HEK293 (cell line): ENCODE results near the gene ZIC5.

Experiments
- BCL11A ChIP-seq: fragments of 450-650 bp; formaldehyde crosslinking; IDR thresholded peaks from 2 replicates; pipeline ENCODE4 v1.5.1; 2016; ENCODE audit warnings: low read depth, missing biosample characterization, missing genetic modification characterization
- HOXC10 ChIP-seq: sonication (generic); formaldehyde crosslinking; IDR thresholded peaks from 2 replicates; pipeline ENCODE4 v1.8.1; 2023; ENCODE audit warnings: mild to moderate bottlenecking, missing genetic modification reagents
- MEIS1 ChIP-seq: sonication (generic); formaldehyde crosslinking; IDR thresholded peaks from 2 replicates; pipeline ENCODE4 v1.8.1; 2022; ENCODE audit warnings: missing genetic modification reagents, mild to moderate bottlenecking, borderline replicate concordance
- ZBTB1 ChIP-seq: fragments of 450-650 bp; formaldehyde crosslinking; IDR thresholded peaks from 2 replicates; pipeline ENCODE4 v1.5.1; 2016; ENCODE audit warnings: missing biosample characterization, missing genetic modification characterization
- ZFP37 ChIP-seq: fragments of 450-650 bp; formaldehyde crosslinking; IDR thresholded peaks from 2 replicates; pipeline ENCODE4 v1.5.1; 2016; ENCODE audit warnings: missing biosample characterization, missing genetic modification characterization
- ZFP41 ChIP-seq: fragments of 450-650 bp; formaldehyde crosslinking; IDR thresholded peaks from 2 replicates; pipeline ENCODE4 v1.5.1; 2016; ENCODE audit warnings: missing biosample characterization, missing genetic modification characterization, borderline replicate concordance
- ZFP69B ChIP-seq: fragments of 450-650 bp; formaldehyde crosslinking; IDR thresholded peaks from 2 replicates; pipeline ENCODE4 v1.5.1; 2016; ENCODE audit warnings: missing biosample characterization, missing genetic modification characterization
- ZNF561 ChIP-seq: fragments of 450-650 bp; IDR thresholded peaks from 2 replicates; pipeline ENCODE4 v1.5.1; 2018; ENCODE audit warnings: missing biosample characterization, missing genetic modification characterization, borderline replicate concordance
- ZNF768 ChIP-seq: fragments of 450-650 bp; formaldehyde crosslinking; IDR thresholded peaks from 2 replicates; pipeline ENCODE4 v1.5.1; 2018; ENCODE audit warnings: missing biosample characterization, mild to moderate bottlenecking, missing genetic modification characterization
- TF ChIP-seq, protein P1 (sequence below): fragments of 450-650 bp; formaldehyde crosslinking; IDR thresholded peaks from 2 replicates; pipeline ENCODE4 v1.5.1; 2016; ENCODE audit warnings: missing biosample characterization, missing genetic modification characterization
- TF ChIP-seq, protein P2 (sequence below): fragments of 450-650 bp; formaldehyde crosslinking; IDR thresholded peaks from 2 replicates; pipeline ENCODE4 v1.5.1; 2016; ENCODE audit warnings: missing biosample characterization, missing genetic modification characterization

DNA sequence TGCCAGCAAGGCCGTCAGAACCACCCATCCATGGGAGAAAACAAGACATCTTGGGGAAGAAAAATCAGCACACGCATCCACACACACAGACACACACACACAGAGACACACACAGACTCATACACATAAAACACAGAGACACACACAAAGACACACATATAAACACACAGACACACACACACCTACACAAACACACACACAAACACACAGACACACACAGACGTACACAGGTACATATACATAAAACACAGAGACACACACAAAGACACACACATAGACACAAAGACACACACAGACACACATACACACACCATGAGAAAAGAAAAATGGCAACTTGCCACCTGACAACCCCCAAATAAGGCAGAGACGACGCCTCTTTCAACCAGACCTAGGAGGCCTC is 40.6 kb downstream of the ZIC5 start:
- TF ChIP-seq ZBTB1 (tag by site-specific recombination) (no peak), BCL11A (tag by site-specific recombination) (no peak), HOXC10 (no peak), MEIS1 (CRISPR knock-in tag) (no peak), ZFP69B (tag by site-specific recombination) (no peak), ZNF561 (tag by site-specific recombination) (no peak), ZFP41 (tag by site-specific recombination) (no peak), ZNF768 (tag by site-specific recombination) (no peak), ZFP37 (tag by site-specific recombination) (no peak)
- TF ChIP-seq, protein P1, sequence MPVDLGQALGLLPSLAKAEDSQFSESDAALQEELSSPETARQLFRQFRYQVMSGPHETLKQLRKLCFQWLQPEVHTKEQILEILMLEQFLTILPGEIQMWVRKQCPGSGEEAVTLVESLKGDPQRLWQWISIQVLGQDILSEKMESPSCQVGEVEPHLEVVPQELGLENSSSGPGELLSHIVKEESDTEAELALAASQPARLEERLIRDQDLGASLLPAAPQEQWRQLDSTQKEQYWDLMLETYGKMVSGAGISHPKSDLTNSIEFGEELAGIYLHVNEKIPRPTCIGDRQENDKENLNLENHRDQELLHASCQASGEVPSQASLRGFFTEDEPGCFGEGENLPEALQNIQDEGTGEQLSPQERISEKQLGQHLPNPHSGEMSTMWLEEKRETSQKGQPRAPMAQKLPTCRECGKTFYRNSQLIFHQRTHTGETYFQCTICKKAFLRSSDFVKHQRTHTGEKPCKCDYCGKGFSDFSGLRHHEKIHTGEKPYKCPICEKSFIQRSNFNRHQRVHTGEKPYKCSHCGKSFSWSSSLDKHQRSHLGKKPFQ, result no peak
- TF ChIP-seq, protein P2, sequence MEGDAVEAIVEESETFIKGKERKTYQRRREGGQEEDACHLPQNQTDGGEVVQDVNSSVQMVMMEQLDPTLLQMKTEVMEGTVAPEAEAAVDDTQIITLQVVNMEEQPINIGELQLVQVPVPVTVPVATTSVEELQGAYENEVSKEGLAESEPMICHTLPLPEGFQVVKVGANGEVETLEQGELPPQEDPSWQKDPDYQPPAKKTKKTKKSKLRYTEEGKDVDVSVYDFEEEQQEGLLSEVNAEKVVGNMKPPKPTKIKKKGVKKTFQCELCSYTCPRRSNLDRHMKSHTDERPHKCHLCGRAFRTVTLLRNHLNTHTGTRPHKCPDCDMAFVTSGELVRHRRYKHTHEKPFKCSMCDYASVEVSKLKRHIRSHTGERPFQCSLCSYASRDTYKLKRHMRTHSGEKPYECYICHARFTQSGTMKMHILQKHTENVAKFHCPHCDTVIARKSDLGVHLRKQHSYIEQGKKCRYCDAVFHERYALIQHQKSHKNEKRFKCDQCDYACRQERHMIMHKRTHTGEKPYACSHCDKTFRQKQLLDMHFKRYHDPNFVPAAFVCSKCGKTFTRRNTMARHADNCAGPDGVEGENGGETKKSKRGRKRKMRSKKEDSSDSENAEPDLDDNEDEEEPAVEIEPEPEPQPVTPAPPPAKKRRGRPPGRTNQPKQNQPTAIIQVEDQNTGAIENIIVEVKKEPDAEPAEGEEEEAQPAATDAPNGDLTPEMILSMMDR (tag by site-specific recombination), result no peak
